ENCODE data around the gene RFX8.
"Not testable (repeated sequence)": the region's sequence is repeated elsewhere in the genome, so short reads cannot be mapped to it uniquely, and the experiment has no call there.

RFX8 gene

DNA sequence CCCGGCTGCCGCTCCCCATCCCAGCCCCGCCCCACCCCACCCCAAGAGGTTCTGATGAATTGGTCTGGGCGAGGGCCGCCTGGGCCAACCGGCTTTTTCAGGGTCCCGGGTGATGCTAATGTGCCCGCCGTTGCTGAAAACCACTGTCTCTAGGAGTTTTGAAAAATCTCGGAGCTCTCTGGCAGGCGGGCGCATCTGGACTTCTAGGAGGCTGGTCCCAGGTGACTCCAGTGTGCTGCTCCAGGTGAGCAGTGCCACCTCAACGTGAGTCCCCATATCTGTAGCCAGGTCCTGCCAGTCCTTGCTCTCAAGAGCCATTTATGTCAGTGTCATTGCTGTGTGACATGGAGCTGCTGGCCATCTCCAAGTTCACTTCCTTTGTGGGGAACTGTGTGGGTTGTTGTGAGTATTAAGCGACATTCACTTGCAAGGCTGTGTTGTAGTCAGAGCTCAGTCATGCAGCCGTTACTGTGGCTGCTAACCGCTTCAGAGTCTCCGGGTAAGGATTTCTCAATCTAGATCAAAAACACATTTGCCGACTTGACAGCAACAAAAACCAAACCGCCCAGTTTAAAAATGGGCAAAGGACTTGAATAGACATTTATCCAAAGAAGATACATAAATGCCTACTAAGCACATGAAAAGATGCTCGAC is at the start of gene RFX8:
TSS of gene RFX8 (minus strand) at position 382 of the 654 bp plus-strand sequence. CDS start 8,264 bp downstream, outside the sequence.
- DNase-seq (ENCODE audit: low spot score), result no peak

DNA sequence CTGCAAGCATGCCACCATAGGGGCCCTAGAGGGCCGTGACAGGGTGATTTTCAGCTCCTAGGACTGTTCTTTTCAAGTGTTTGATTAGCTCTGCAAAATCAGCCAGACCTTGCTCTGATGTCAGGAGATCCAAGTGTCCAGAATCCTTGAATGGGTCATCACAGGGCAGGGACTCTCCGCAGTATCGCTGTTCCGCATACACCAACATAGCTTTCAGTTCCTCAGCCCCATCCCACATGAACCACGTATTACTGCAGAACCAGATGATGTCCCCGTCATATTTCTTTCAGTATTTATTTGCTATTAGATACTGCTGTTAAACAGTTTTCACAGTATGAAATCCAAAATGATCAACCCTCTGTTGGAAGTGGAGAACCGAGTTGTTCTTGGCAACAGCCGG is 46.6 kb upstream of the RFX8 start:
- DNase-seq (ENCODE audit: low spot score), result no peak

GRCh38 chr2:101520246-101520645 is 45.3 kb upstream of the RFX8 start:
- no peak for DNase-seq (ENCODE audit: low spot score)

DNA sequence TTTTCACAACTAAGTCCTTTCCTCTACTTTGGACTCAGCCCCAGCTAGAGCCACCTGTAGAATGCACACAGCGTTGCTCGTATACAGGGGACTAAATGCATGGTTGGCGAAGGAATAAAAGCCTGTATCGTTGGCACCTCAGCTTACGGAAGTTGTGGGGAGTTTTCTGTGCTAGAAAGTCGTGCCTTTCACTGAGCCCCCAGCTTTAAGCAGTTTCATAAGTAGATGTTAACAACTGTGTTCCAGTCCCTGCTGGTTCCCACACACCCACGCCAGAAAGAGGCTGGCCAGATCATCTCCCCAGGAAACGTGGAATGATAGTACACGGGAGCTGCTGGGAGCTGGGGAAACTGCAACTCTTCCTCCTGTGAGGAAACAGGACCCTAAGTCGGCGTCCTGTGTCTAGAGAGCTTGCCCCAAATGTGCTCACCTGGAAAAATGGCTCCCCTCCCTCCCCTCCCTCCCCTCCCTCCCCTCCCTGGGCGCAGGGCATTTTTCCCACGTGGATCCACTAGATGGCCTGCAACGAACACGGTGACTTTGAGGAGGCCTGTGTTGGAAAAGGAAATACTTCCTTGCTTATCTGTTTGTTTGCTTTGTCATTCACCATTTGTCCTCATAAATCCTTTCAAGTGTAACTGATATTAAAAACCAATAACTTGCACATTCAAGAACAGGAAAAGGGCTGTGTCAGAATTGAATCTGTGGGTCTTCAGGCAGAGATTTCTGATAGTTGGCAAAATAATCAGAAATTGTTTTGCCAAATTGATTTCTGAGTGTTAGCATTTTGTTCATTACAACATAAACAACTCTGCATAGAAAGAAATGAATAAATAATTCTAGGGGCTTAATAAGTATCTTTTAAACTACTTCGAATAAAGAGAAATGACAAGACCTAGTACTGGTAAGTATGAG is 43.9 kb upstream of the RFX8 start:
- DNase-seq (ENCODE audit: low spot score), result peak; percentile 45

DNA sequence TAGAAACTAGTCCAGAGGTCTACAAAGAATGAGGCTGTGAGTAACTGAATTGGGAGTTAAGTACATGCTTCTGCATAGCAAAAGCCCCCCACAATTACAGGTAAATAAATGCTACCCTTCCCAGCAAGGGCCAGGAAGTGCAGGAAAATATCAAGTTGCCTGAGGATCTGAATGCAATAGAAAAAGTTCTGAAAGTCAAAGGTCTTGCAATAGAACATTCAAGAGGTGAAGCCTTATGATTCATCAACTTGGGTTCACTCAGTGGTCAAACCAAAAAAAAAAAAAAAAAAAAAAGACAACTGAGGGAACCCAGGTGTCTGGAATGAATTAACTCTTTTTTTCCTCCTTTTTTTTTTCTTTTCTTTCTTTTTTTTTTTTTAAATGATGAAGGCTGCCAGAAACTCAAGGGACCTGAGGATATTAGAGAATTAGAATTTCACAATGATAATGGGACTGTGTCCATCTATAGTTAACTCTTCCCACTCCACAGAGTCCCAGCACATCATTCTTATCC is 42.9 kb upstream of the RFX8 start:
- DNase-seq (ENCODE audit: low spot score), result no peak

- DNase-seq (ENCODE audit: low spot score), result no peak
Observed at GRCh38 chr2:101516823-101517690, 42.1 kb upstream of the RFX8 start.

DNA sequence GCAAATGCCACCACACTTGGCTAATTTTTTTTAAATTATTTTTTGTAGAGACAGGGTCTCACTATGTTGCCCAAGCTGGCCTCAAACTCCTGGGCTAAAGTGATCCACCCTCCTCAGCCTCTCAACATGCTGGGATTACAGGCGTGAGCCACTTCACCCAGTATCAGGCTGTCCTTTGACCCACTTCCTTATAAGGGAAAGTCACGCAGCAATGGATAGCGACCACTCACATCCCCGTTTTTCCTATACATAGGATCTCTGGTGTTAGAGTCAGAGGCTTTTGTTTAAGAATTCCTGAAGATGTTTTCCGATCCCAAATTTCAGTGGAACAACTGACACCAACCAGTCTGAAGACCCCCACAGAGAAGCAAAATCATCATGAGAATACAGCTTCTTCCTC is 41.4 kb upstream of the RFX8 start:
- DNase-seq (ENCODE audit: low spot score), result no peak

DNA sequence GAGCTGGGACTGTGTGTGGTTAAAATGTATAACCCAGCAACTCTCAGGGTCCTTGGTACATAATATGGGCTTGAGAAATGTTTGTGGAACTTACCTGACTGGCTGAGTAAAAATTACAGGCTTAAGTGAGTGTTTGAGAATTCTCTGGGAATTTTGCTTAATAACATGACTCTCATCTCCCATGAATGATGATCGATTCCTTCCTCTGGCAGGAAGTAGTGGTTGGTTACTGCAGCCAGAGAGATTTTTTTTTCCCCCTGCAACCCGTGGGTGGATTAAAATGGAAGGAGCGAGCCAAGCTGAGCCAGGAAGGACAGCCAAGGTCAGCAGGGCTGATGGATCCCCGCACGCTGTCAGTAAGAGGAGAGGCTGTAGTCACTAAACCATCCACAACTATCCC is 40.6 kb upstream of the RFX8 start:
- DNase-seq (ENCODE audit: low spot score), result no peak

GRCh38 chr2:101512993-101513392 is 38.1 kb upstream of the RFX8 start:
- no peak for DNase-seq (ENCODE audit: low spot score)

- no peak for DNase-seq (ENCODE audit: low spot score)
Observed at GRCh38 chr2:101511381-101511780, 36.5 kb upstream of the RFX8 start.

GRCh38 chr2:101509499-101510284 is 34.8 kb upstream of the RFX8 start:
- DNase-seq (ENCODE audit: low spot score), result no peak

GRCh38 chr2:101508636-101509035 is 33.7 kb upstream of the RFX8 start:
- no peak for DNase-seq (ENCODE audit: low spot score)

DNA sequence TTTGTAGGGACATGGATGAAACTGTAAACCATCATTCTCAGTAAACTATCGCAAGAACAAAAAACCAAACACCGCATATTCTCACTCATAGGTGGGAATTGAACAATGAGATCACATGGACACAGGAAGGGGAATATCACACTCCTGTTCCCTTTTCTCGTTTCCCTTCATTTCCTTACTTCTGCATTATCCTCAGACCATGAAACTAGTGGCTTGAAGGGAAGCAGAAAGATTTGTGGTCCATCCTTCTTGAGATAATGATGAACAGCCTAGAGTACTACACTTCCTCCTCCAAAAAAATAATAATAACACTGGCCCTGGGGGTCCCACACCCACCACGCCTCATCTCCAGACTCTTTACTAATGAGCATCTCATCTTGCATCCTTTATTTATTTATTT is 30.4 kb upstream of the RFX8 start:
- DNase-seq (ENCODE audit: low spot score), result not testable (repeated sequence)

DNA sequence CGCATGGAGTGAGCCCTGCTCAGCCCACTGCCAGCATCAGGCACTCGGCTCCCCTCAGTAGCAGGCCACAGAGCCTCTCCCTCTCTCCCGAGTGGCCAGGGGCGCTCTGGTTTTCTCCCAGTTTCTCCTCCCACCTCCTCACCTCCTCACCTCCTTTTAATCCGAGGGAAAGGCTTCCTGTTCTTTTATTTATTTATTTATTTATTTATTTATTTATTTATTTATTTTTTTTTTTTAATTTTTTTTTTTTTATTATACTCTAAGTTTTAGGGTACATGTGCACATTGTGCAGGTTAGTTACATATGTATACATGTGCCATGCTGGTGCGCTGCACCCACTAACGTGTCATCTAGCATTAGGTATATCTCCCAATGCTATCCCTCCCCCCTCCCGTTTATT is 29.8 kb upstream of the RFX8 start:
- not testable (repeated sequence) for DNase-seq (ENCODE audit: low spot score)

DNA sequence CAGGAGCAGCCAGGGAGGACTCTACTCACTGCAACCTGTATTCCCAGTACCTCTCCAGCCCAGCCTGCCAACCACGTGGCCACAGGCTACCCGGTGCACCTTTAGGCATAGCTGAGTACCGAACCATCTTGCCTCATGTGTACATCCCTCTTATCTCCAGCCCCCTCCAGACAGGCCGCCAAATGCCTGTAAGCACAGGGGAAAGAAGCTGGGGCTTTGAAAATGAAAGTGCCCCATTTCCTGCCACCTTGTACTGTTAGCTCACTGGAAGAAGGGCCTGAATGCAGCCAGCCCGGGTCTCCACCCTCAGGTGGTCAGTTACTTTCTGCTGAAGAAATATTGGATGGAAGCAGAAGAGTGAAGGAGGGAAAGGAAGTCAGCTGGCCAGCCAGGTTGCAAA is 27.2 kb upstream of the RFX8 start:
- DNase-seq (ENCODE audit: low spot score), result no peak

DNA sequence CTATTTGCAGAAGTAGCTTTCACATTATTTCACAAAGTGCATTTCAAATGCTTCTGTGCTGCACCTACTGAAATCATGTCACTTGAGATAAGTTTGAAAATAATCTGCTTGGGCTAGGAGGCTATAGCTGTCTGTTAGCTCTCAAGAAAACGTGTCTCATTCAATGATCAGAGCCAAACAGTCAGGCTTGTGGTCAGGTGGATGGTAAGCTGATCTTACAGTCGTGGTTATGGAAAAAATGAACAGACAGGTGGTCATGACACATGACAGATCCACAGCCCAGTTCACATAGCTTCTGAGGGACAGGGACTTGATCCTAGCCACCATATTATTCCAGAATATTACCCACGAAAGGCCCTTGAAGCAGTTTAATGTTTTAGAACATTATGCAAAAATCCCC is 26.5 kb upstream of the RFX8 start:
- no peak for DNase-seq (ENCODE audit: low spot score)

DNA sequence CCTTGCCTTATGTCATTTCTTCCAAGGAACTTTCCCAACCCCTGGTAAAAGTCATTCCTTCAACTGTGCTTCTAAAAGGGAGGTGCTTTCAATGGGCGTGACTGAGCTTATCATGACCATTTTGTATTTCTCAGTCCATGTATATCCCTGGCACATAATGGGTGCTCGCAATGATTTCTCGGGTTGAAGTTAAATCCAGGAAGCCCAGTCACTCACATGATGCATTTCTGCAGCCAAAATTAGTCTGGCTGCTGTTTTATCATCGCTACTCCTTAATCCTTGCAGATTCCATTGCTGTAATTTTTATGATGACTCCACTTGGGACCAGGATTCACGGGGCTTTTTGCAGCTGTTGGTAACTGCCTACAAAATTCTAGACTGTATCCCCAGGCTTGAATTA is 25.9 kb upstream of the RFX8 start:
- DNase-seq (ENCODE audit: low spot score), result no peak

DNA sequence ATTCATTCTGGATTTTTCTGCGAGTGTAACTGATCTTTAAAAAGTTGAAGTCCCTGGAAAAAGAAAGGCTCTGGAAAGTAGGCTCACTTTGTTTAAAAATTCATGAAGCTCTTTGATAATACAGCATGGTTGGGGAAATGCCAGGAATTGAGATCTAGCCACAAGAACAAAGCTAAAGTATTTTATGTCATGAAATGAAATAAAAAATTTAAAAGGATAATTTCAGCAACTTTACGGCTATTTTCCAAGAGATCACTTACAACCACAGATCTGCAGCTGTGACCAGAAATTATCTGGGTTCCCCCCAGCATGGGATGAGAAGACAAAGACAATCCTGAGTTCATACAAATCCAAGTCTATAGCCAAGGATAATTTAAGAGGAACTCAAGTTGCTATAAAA is 25.3 kb upstream of the RFX8 start:
- DNase-seq (ENCODE audit: low spot score), result no peak

DNA sequence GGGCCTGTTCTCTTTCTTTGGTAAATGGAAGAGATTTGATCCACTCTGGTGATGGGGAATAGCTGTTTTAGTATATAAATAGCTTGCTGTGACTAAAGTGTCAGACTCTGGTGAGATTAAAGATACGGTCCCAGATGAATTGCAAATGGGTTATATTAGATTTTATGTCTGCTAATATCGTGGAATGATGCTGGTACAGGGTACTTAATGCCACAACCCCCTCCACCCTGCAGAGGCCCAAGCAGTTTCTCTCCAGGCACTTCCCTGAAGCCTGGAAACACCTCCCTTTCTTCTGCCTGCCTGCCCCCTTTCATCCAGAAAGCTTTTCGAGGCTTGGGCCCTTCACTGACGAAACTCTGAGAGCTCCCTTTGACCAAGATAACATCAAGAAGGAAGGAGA is 21.4 kb upstream of the RFX8 start:
- DNase-seq (ENCODE audit: low spot score), result no peak

- DNase-seq (ENCODE audit: low spot score), result no peak
Observed at GRCh38 chr2:101492936-101493473, 18.1 kb upstream of the RFX8 start.

- DNase-seq (ENCODE audit: low spot score), result no peak
Observed at GRCh38 chr2:101486994-101487393, 12.1 kb upstream of the RFX8 start.

Data from COLO829 (cell line).